ENCODE data around the gene SLC1A2.

Gene SLC1A2

DNA sequence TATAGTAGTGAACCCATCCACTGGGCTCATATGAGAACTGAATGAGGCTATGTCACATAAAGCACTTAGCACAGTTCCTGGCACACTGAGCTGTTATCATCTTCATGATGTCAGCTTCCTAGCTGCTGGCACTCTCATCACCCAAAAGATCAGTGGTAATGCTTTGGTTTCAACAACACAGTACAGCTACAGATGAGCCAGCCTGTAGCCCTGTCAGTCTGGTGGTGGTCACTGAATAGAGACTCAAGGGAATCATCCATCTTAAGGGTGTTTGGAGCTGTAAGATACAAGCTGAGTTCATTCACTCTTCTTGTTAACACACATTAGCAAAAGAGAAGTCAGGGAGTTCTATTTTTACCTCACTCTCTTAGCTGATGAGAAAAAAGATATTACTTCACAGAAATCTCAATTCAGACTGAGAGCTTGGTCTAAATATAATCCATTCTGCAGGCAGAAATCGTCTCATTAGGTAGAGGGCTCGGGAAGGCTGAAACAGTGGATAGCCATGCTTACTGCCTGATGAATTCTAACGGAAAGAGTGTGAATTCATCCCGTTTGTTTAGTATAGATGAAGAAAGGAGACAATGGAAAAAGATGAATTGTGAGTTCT, 6.3 kb upstream of the SLC1A2 start:
- Histone ChIP-seq H4K20me1 (ENCODE audit: insufficient read depth, low read length, poor library complexity, severe bottlenecking) (no peaks in the 10 kb centered on the region), H3K4me2 (ENCODE audit: low read depth, low read length, poor library complexity, severe bottlenecking) (no peak overlapping the region), H3K9ac (ENCODE audit: low read depth, low read length, poor library complexity, severe bottlenecking) (no peak overlapping the region), H3K27me3 (ENCODE audit: insufficient read depth, low read length, poor library complexity, severe bottlenecking) (peaks cover 10% of the 10 kb centered on the region), H3K36me3 (ENCODE audit: insufficient read depth, low read length) (no peaks in the 10 kb centered on the region), H2AFZ (ENCODE audit: low read length) (no peak overlapping the region), H3K79me2 (ENCODE audit: insufficient read depth, low read length) (no peaks in the 10 kb centered on the region), H3F3A (ENCODE audit: low read depth) (no peaks in the 10 kb centered on the region), H3K4me3 (ENCODE audit: low read length, poor library complexity, severe bottlenecking) (no peak overlapping the region), H3K4me1 (ENCODE audit: insufficient read depth, low read length, poor library complexity, severe bottlenecking) (no peaks in the 10 kb centered on the region), H3K9me3 (ENCODE audit: insufficient read depth, low read depth, low read length) (no peaks in the 10 kb centered on the region), H3K9me2 (replicated peaks; ENCODE audit: low read depth, low read length) (no peaks in the 10 kb centered on the region)
- TF ChIP-seq EZH2phosphoT487 (IDR thresholded peaks at IDR 0.05; ENCODE audit: borderline replicate concordance) = no peak
- TF ChIP-seq, protein P1, sequence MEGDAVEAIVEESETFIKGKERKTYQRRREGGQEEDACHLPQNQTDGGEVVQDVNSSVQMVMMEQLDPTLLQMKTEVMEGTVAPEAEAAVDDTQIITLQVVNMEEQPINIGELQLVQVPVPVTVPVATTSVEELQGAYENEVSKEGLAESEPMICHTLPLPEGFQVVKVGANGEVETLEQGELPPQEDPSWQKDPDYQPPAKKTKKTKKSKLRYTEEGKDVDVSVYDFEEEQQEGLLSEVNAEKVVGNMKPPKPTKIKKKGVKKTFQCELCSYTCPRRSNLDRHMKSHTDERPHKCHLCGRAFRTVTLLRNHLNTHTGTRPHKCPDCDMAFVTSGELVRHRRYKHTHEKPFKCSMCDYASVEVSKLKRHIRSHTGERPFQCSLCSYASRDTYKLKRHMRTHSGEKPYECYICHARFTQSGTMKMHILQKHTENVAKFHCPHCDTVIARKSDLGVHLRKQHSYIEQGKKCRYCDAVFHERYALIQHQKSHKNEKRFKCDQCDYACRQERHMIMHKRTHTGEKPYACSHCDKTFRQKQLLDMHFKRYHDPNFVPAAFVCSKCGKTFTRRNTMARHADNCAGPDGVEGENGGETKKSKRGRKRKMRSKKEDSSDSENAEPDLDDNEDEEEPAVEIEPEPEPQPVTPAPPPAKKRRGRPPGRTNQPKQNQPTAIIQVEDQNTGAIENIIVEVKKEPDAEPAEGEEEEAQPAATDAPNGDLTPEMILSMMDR (conservative IDR thresholded peaks at IDR 0.05; ENCODE audit: low read length) = no peak

DNA sequence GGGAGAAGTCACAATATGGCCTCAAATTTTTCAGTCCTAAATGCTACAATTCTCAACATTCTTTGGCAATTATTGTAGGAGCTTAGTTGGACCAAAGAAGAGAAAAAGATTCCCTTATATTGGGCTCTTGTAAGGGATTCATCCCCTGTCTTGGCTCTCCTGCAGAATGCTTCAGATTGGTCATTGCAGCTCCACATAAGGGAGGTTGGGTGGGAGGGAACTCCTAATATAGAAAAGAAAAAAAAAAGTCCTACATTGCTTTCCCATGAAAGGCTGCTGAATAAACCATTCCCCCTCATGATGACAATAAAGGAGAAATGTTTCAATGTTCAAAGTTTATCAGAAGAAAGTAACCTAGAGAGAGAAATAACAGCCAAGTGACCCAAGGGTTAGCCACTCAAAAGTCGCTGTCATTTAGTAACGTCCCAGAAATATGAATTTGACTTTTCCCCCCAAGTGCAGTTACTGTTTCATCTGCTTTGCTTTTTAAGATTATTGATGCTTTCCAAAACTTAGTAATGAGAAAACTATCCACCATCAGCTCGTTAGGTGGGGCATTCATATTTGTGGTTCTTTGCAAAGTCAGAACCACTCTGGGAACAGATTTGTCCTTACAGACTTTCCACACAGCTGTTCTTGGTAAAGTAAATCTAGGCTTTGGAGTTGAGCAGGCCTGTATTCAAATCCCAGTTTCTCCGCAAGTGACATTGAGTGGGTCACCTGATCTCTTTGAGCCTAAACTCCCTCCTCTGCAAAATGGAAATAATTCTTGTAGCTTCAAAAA, 5.0 kb upstream of the SLC1A2 start:
- H4K20me1 ChIP-seq (ENCODE audit: insufficient read depth, low read length, poor library complexity, severe bottlenecking) = no peaks in the 10 kb centered on the region
- TF ChIP-seq EZH2phosphoT487 (IDR thresholded peaks at IDR 0.05; ENCODE audit: borderline replicate concordance) = no peak
- TF ChIP-seq, protein P1 (conservative IDR thresholded peaks at IDR 0.05; ENCODE audit: low read length) = no peak
- H3K36me3 ChIP-seq (ENCODE audit: insufficient read depth, low read length) = no peaks in the 10 kb centered on the region
- H3F3A ChIP-seq (ENCODE audit: low read depth) = no peaks in the 10 kb centered on the region
- H3K9me3 ChIP-seq (ENCODE audit: insufficient read depth, low read depth, low read length) = no peaks in the 10 kb centered on the region
- H3K79me2 ChIP-seq (ENCODE audit: insufficient read depth, low read length) = no peaks in the 10 kb centered on the region
- no peaks in the 10 kb centered on the region for H3K9me2 ChIP-seq (replicated peaks; ENCODE audit: low read depth, low read length)
- no peak overlapping the region for H2AFZ ChIP-seq (ENCODE audit: low read length)
- no peak overlapping the region for H3K9ac ChIP-seq (ENCODE audit: low read depth, low read length, poor library complexity, severe bottlenecking)
- no peak overlapping the region for H3K4me3 ChIP-seq (ENCODE audit: low read length, poor library complexity, severe bottlenecking)
- H3K4me1 ChIP-seq (ENCODE audit: insufficient read depth, low read length, poor library complexity, severe bottlenecking) = no peaks in the 10 kb centered on the region
- H3K4me2 ChIP-seq (ENCODE audit: low read depth, low read length, poor library complexity, severe bottlenecking) = no peak overlapping the region
- peaks cover 10% of the 10 kb centered on the region for H3K27me3 ChIP-seq (ENCODE audit: insufficient read depth, low read length, poor library complexity, severe bottlenecking)

DNA sequence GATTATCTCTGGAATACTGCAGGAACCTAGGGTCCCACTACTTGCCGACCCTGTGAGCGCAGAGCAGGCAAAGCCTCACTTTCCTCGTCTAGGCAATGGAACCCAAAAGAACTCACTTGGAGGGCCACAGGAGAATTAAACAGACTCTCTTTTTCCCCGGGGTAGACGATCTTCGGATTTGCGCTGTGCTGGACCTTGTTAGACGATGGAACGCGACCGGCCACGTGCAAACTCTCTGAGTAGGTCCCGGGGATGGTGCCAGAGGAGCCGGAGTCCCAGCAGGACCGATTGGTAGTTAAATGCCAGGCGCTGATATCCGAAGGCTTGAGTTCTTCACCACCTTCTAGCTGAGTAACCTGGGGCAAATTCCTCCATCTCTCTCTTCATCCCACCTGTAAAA, 1.0 kb upstream of the SLC1A2 start:
- H3F3A ChIP-seq (ENCODE audit: low read depth) = no peaks in the 10 kb centered on the region
- H3K4me2 ChIP-seq (ENCODE audit: low read depth, low read length, poor library complexity, severe bottlenecking) = no peak overlapping the region
- H3K4me3 ChIP-seq (ENCODE audit: low read length, poor library complexity, severe bottlenecking) = no peak overlapping the region
- no peaks in the 10 kb centered on the region for H3K79me2 ChIP-seq (ENCODE audit: insufficient read depth, low read length)
- peaks cover 12% of the 10 kb centered on the region for H3K27me3 ChIP-seq (ENCODE audit: insufficient read depth, low read length, poor library complexity, severe bottlenecking)
- H3K36me3 ChIP-seq (ENCODE audit: insufficient read depth, low read length) = no peaks in the 10 kb centered on the region
- no peaks in the 10 kb centered on the region for H3K4me1 ChIP-seq (ENCODE audit: insufficient read depth, low read length, poor library complexity, severe bottlenecking)
- TF ChIP-seq, protein P1 (conservative IDR thresholded peaks at IDR 0.05; ENCODE audit: low read length) = no peak
- H3K9ac ChIP-seq (ENCODE audit: low read depth, low read length, poor library complexity, severe bottlenecking) = no peak overlapping the region
- H3K9me2 ChIP-seq (replicated peaks; ENCODE audit: low read depth, low read length) = no peaks in the 10 kb centered on the region
- no peaks in the 10 kb centered on the region for H4K20me1 ChIP-seq (ENCODE audit: insufficient read depth, low read length, poor library complexity, severe bottlenecking)
- no peaks in the 10 kb centered on the region for H3K9me3 ChIP-seq (ENCODE audit: insufficient read depth, low read depth, low read length)
- no peak overlapping the region for H2AFZ ChIP-seq (ENCODE audit: low read length)

Data from Loucy (cell line).